ENCODE results near the gene PTGFRN. TPM values are rescaled to one million over a fixed set of nuclear protein-coding genes. Genes with fewer than 3 reads are reported as not detected.
"Not testable (repeated sequence)": the region's sequence is repeated elsewhere in the genome, so short reads cannot be mapped to it uniquely, and the experiment has no call there.

Gene PTGFRN
- total RNA-seq = 31.2 TPM
- long read RNA-seq, full-length matches to known transcripts = 3 of 12 reads
- long read RNA-seq, partial matches to known transcripts = 4 of 12 reads
- long read RNA-seq, other reads (novel, unspliced or antisense) = 5 of 12 reads

DNA sequence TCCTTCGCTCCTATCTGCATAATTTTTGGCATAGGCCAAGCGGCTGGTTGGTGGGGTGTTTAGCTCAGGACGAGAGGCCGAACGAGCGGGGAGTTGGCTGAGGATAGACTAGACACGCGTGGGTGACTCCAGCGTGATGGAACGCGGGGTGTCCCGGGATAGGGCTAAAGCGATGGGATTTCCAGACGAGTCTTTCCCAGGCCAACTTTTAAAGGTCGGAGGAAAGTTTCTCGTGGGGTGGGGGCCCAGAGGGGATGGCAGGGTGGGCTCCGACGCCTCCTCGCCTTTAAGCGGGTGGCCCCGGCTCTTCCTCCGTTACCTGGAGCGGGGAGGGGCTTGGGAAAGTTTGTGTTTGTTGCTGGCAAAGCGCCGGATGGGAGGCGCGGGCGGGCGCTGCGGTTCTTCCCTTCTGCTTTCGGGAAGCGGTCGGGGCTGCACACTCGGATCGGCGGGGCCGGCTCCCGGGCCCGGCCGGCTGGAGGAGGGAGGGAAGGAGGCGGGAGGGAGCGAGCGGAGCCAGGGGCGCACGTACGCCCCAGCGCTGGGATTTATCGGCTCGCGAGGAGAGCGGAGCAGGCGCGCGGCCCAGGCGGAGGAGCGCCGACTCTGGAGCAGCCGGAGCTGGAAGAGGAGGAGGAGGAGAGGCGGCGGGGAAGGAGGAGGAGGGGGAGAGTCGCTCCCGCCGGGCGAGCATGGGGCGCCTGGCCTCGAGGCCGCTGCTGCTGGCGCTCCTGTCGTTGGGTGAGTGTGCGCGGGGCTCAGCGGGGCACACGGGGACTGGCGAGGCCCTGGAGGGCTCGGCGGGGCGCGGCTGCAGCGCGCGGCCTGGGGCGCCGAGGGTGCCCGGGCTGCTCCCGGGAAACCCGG, at the start of gene PTGFRN:
PTGFRN (plus strand) TSS at position 405 of the 867 bp plus-strand sequence; CDS start at position 693, 288 bp downstream.
- Histone ChIP-seq H3K4me3 (peak within 1 kb of the TSS; percentile 68), H3K27ac (peak within 1 kb of the TSS; percentile 47), H3K36me3 (no peaks in the 10 kb centered on the region), H3K27me3 (no peaks in the 10 kb centered on the region), H3K4me1 (peaks cover 8% of the 10 kb centered on the region), H3K9me3 (no peaks in the 10 kb centered on the region)
- intact Hi-C loops (cut with DNase I) = no loop called here
- ATAC-seq (peak; percentile 83), DNase-seq (peak; percentile 89)
- TF ChIP-seq, protein P1, sequence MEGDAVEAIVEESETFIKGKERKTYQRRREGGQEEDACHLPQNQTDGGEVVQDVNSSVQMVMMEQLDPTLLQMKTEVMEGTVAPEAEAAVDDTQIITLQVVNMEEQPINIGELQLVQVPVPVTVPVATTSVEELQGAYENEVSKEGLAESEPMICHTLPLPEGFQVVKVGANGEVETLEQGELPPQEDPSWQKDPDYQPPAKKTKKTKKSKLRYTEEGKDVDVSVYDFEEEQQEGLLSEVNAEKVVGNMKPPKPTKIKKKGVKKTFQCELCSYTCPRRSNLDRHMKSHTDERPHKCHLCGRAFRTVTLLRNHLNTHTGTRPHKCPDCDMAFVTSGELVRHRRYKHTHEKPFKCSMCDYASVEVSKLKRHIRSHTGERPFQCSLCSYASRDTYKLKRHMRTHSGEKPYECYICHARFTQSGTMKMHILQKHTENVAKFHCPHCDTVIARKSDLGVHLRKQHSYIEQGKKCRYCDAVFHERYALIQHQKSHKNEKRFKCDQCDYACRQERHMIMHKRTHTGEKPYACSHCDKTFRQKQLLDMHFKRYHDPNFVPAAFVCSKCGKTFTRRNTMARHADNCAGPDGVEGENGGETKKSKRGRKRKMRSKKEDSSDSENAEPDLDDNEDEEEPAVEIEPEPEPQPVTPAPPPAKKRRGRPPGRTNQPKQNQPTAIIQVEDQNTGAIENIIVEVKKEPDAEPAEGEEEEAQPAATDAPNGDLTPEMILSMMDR (IDR thresholded peaks at IDR 0.05) = no peak

DNA sequence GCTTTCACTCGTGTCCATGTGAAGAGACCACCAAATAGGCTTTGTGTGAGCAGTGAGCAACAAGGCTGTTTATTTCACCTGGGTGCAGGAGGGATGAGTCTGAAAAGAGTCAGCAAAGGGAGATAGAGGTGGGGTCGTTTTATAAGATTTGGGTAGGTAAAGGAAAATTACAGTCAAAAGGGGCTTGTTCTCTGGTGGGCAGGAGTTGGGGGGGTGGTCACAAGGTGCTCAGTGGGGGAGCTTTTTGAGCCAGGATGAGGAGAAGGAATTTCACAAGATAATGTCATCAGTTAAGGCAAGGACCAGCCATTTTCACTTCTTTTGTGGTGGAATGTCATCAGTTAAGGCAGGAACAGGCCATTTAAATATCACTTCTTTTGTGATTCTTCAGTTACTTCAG, 49.5 kb upstream of the PTGFRN start:
- H3K27me3 ChIP-seq; H3K4me3 ChIP-seq; intact Hi-C loops (cut with DNase I); H3K9me3 ChIP-seq; DNase-seq; H3K4me1 ChIP-seq; H3K36me3 ChIP-seq; ATAC-seq; H3K27ac ChIP-seq: not testable (repeated sequence)

DNA sequence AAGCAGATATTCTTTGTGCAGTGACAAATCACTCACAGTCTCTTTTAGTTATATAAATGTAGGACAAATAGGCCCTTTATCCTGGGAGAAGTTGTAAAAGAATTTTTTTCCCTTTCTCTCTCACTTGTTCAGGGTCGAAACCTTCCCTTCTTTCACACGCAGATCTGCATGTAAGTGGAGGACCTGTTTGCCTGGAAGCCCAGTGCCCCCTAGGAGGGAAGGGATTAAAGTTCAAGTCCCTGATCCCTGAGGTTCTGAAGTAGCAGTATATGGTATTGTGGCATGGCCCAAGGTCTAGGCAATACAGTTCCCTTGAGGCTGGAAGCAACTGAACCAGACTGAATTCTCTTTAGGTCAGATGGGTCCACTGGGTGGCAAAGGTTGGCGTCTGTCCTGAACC, 48.6 kb upstream of the PTGFRN start:
- Histone ChIP-seq H3K27ac (no peak overlapping the region), H3K36me3 (no peaks in the 10 kb centered on the region), H3K4me3 (no peak overlapping the region), H3K27me3 (no peaks in the 10 kb centered on the region), H3K9me3 (no peaks in the 10 kb centered on the region), H3K4me1 (no peaks in the 10 kb centered on the region)
- TF ChIP-seq, protein P1 (IDR thresholded peaks at IDR 0.05) = no peak
- ATAC-seq (no peak), DNase-seq (no peak)
- intact Hi-C loops (cut with DNase I) = no loop called here

- DNase-seq; H3K36me3 ChIP-seq; intact Hi-C loops (cut with DNase I); H3K4me3 ChIP-seq; H3K4me1 ChIP-seq; H3K27me3 ChIP-seq; ATAC-seq; H3K27ac ChIP-seq; H3K9me3 ChIP-seq: not testable (repeated sequence)
Measured at GRCh38 chr1:116863031-116863430, 46.7 kb upstream of the PTGFRN start.

GRCh38 chr1:116866478-116866877, 43.2 kb upstream of the PTGFRN start:
- DNase-seq; H3K4me1 ChIP-seq; H3K4me3 ChIP-seq; H3K9me3 ChIP-seq; H3K27ac ChIP-seq; H3K36me3 ChIP-seq; ATAC-seq; intact Hi-C loops (cut with DNase I); H3K27me3 ChIP-seq: not testable (repeated sequence)

DNA sequence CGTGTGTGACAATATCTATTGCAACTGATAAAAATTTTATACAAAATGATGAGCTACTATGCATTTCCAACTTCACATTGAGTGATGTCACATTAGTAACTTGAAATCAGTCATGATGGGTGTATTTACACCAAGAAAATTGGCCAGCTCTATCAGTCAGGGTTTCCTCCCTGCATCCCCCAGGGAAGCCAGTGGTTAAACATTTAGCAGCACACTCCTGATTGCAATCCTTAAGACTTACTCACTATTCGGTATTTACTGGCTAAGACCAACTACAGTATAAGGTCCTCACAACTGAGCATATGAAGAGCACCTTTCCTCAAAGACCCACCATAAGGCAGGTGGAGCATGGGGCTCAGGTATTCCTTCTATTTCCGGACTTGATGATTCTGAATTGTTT, 41.3 kb upstream of the PTGFRN start:
- ATAC-seq (no peak), DNase-seq (no peak)
- intact Hi-C loops (cut with DNase I) = no loop called here
- Histone ChIP-seq H3K4me1 (no peaks in the 10 kb centered on the region), H3K9me3 (no peaks in the 10 kb centered on the region), H3K36me3 (no peaks in the 10 kb centered on the region), H3K27me3 (no peaks in the 10 kb centered on the region), H3K27ac (no peak overlapping the region), H3K4me3 (no peak overlapping the region)
- TF ChIP-seq, protein P1 (IDR thresholded peaks at IDR 0.05) = no peak

GRCh38 chr1:116869611-116870010, 40.1 kb upstream of the PTGFRN start:
- ATAC-seq = no peak
- TF ChIP-seq, protein P1 (IDR thresholded peaks at IDR 0.05) = no peak
- Histone ChIP-seq H3K27ac (no peak overlapping the region), H3K9me3 (no peaks in the 10 kb centered on the region), H3K27me3 (no peaks in the 10 kb centered on the region), H3K36me3 (no peaks in the 10 kb centered on the region), H3K4me1 (no peaks in the 10 kb centered on the region), H3K4me3 (no peak overlapping the region)
- DNase-seq = no peak
- intact Hi-C loops (cut with DNase I) = no loop called here
